Activated T-helper 1 cell treated with Interleukin-2 at 50 U/mL for 16 hours (primary cell): ENCODE data around the gene ERCC5.
A peak's percentile ranks its signal among the peaks of the same experiment; 100 is the strongest.

ENCODE experiments used
- DNase-seq: peaks from one replicate; pipeline ENCODE4 v3.0.0-alpha.2; 2020; ENCODE audit warnings: low read depth

Gene ERCC5

DNA sequence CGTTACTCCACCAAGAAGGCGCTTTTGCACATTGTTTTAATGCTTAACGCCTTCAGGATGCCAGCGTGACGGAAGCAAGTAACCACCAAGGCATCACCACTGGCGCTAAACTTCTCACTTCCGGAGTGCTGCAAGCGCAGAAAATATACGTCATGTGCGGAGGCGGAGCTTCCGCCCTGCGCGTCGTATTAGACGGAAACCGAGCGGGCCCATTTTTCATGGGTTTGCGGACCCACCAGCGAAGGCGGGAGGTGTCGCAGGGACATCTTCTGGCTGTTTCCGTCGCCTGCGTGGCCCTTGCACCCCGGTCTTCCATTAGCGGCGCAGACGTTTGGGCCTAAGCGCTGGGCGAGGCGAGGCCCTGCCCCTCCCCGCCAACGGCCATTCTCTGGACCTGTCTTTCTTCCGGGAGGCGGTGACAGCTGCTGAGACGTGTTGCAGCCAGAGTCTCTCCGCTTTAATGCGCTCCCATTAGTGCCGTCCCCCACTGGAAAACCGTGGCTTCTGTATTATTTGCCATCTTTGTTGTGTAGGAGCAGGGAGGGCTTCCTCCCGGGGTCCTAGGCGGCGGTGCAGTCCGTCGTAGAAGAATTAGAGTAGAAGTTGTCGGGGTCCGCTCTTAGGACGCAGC, at the start of gene ERCC5:
Gene ERCC5, plus strand, starts transcription at position 403 of the 631 bp plus-strand sequence. CDS start 235 bp downstream, outside the sequence.
- DNase-seq: peak; percentile 90

DNA sequence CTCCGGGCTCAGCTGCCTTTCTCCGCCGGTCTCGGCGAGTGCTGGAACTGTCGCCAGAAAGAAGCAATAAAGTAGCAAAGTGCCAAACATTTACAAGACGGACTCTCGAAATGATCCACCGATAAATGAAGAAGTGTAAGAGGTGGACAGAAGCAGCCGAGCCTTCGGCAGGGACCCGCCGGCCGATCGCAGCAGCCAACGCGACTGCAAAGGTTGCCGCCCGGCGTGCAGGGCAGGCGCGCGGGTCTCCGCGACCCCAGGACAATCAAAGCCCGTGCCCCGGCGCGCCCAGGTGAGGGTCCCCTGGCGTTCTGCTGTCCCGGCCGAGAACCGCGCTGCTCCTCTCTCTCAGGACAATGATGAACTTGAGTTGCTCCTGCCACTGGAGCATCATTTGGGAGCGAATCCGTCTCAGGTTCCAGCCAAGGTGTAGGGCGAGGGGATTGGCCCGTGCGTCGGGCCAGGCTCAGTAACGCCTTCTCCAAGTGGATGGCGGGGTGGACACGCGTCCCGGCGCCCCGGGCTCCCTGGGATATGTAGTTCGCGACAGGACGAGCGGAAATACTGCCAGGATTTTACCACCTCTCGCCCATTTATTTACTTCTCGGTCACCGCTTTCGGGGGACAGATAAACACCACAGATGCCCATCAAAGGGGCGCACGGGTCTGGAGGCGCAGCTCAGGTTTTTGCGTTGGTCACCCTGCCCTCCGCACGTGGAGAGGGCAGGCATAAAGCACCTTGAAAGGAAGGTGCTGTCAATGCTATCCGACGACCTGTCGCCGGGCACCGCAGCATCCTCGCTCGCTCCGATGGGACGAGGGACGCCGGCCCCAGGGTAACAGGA, 47.0 kb upstream of the ERCC5 start, which contains the start of the genes BIVM and POGLUT2:
Gene BIVM, plus strand, starts transcription at position 539 of the 845 bp plus-strand sequence. CDS start 8,149 bp downstream, outside the sequence.
Gene POGLUT2, minus strand, starts transcription at position 396 of the 845 bp plus-strand sequence. Its CDS starts 306 bp downstream, at position 90.
- DNase-seq: peak; percentile 39

DNA sequence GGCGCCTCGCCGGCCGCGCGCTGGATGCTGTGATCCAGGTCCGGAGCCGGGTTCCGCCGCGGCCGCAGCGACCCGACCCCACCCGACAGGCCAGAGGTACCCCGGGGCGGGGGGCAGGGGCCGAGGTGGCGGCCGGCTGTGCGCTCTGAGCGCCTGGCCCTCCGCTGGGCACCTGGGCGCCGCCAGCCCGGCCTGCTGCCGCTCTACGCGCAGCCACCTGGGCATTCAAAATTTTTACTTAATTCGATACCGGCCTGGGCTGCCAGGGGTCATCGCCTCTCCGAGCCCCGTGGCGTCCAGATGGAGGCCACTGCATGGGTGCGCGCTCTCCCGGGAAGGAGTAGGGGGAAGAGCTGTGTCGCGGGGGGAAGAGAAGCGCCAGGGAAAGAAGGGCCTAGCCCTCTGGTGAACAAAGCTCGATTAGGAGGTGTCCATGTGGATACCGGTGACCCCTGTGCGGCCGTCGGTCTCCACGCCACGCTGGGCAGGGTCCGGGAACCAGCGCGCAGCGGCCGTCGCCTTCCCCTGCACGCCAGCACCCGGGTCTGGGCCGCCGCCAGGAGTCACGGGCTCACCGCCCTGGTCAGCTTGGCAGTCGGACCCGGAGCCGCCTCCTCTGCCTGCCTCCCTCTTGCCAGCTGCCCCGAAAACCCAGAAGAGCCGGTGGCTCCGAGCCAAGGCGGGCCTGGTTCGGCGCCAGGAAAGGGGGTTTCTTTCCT, 46.2 kb upstream of the ERCC5 start:
- DNase-seq: no peak

DNA sequence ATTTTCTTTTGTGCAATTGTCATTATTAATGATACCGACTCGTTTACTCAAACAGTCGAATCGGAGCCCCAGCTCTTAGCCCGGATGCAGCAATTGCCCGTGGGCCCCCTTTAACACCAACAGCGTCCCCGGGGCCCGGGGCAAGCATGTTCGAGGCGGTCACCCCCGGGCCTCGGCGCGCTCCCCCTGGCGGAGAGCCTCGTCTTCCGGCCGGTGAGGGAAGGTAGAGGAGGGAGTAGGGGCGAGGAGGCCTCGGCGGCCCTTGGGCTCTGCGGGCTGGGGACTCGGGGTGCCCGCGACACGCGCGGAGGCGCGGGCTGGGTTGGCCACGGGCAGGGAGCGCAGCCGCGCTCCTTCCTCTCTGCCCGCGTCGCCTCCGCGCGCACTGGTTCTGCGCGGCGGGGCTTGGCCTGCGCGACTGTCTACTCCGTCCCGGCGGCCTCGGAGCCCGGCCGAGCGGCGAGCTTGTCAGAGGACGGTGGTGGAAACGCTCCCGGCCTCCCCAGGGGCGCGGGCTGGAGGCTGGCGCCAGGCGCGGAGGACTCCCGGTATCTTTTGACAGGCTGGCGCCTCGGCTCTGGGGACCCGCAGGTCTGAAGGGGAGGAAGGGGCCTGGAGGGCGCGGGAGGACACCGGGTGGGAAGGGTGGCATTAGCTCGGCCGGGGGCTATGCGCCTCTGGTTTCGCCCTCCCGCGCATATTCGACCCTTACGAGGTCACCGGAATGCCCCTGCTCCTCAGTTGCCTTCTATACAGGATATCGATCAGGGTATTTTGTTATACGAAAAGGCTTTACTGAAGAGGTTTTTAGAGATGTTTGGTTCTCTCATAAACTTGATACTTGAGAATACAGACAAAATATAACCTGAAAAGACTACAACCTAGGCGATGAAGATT, 45.4 kb upstream of the ERCC5 start:
- peak; percentile 69 for DNase-seq

DNA sequence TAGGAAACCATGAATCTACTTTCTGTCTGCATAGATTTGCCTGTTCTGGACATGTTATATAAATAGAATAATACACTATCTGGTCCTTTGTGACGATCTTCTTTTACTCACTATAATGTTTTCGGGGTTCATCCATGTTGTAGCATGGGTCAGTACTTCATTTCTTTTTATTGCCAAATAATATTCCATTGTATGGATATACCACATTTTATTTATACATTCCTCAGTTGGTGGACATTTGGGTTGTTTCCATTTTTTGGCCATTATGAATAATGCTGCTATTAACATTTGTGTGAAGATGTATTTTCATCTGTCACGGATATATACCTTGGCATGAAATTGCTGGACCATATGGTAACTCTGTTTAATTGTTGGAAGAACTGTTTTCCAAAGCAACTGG, 40.2 kb upstream of the ERCC5 start:
- DNase-seq: no peak

DNA sequence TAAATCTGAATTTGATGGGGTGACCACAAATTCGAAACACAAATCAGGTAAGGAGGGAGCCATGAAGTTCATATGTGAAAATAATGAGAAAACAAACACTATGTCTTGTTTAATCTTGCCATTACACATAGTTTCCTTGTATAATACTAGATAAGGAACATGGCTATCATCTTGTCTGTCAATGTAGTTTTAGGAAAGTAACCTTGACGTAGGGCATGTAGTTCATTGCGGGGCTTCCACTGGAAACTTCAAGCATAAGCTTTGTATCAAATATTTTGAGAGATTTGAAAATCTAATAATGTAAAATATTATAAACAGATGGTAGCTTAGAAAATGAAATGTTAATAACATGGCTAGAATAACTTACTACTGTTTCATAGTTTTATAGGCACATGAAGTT, 38.1 kb upstream of the ERCC5 start:
- DNase-seq: no peak

DNA sequence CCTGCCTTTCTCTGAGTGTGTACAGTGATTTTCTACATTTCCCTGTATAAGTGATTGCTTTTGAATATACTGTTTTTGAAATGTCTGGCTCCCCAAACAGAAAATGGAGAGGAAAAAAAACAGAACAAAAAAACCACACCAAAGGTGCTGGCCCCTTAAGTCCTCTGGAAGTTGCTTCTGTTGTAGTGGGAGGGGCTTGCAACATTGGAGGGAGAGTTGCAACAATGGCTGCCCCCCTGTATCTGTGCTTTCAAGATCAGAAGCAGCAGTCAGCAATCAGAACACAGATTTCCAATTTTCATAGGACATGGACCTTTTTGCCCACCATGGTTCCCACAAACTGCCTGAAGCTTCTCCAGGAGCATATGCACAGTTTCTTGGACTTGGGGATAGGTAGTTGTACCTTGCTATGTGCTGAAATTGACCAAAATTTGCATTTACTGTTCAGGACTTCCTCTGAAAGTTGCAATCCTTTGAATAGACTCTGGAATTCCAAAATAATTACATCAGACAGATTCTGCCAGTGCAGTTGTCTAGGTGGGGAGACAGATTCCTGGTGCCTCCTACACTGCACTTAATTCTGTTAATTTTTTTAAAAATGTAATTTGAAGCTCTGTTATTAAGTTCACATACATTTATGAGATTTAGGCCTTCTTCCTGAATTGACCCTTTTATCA, 33.1 kb upstream of the ERCC5 start:
- no peak for DNase-seq

DNA sequence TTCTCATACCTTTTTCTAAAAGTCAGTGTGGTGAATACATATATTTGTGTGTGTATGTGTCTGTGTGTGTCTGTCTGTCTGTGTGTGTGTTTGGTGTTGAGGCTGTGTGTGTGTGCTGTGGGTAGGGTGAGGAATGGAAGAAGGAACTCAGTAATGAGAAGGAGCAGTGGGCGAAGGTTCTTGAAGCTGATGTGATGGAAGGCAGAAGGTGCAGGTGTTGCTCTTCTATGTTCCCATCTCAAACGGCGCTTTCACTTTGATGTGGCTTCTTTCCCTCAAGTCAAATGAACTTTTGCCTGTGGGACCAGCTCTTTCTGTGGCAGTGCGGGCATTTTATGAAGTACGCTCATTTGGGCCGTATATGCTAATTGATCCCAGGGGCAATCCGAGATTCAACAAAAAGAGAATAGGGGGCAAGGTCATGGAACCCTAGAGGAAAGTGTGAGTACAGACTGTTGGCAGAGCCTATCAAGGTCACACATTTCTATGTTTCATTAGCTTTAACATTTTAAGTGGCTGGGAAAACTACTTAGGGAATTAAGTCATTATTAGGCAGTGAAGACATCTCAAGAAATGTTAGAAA, 31.7 kb upstream of the ERCC5 start:
- no peak for DNase-seq

DNA sequence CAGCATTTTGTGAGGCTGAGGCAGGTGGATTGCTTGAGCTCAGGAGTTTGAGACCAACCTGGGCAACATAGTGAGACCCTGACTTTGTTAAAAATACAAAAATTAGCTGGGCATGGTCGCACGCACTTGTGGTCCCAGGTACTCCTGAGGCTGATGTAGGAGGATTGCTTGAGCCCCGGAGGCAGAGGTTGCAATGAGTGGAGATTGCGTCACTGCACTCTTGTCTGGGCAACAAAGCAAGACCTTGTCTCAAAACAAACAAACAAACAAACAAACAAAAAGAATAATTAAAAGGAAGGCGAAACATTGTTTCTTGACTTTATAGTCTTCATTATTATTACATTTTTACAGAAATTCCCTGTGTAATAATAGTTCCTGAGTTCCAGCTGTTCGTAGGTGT, 31.0 kb upstream of the ERCC5 start:
- no peak for DNase-seq

DNA sequence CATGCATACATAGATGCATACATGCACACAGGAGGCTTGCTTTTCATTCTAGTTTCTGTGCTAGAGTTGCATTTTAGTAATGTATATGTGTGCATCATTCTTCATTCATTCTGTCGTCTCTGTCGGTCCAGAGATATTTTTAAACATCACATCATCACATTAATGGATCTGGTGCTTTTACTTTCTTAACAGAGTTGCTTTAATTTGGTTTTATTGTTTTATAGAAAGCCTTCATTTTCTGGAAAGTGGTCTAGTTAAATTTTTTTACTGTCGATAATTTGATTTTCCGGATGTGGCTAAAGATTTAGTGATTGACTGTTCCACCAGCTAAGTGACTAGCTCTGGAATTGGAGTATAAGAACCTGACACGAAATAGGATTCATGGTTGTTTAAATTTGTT, 30.0 kb upstream of the ERCC5 start:
- no peak for DNase-seq

DNA sequence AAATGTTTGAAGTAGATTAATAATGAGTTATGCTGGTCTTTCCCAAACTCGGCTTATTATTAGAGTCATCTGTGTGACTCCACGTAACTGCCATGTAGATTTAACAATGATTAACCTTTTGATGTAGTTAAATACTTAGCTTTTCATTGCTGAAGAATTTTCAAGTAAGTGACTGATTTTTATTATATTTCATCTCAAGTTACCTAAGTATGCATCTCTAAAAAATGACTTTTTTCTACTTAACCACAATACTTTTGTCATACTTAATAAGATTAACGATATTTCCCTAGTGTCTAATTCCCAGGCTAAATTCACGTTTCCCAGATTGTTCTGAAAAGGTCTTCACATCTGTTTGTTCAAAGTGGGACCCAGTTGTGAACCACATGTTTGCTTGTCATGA, 29.1 kb upstream of the ERCC5 start:
- DNase-seq: no peak

DNA sequence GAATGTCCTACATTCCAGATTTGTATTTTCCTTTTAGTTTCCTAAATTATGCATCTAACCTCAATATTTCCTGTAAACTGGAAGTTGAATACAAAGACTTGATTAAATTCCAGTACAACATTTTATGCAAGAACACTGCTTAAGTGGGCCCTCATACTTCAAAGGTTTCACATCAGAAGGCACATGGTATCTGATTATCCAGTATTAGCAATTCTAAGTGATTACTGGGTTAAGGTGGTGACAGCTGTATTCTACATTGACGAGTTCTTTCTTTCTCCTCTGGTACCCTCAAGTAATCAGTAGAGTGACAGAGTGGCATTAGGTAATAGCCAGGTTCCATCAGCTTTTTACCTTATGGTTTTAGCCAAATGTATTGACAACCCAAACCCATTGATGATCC, 28.6 kb upstream of the ERCC5 start:
- no peak for DNase-seq

DNA sequence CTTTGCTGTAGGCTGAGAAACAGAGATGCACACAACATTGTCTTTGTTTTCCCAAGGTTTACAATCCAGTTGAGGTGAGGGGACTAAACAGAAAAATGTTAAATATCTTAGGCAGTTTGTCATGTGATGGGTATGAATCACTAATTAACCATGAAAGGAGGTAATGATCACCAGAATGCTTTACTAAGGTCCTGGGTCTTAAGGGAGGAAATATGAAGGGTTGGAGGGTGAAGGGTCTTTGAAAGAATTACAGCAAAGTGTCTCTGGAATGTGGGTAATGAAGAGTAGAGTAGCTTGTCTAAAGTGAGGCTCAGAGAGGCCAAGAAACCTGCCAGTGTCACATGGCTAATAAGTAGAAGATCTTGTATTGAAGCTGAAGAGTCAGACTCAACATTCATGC, 27.9 kb upstream of the ERCC5 start:
- DNase-seq: no peak

DNA sequence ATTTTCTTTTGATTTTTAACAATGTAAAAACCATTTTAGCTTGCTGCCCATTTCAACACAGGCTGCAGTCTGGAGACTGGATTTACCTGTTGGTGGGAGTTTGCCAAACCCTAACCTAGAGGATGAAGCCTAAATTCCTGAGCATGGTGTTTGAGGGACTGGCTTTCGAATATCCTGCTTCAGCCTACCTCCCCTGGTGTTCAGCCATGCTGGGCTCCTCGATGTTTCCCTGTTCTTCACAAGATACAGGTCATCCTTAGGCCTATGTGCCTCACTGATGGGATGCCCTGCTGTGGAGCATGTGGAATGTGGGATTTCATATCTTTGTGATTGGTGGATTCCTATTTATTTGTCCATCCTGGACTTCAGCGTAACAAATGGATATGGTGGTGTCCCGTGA, 20.4 kb upstream of the ERCC5 start:
- no peak for DNase-seq

DNA sequence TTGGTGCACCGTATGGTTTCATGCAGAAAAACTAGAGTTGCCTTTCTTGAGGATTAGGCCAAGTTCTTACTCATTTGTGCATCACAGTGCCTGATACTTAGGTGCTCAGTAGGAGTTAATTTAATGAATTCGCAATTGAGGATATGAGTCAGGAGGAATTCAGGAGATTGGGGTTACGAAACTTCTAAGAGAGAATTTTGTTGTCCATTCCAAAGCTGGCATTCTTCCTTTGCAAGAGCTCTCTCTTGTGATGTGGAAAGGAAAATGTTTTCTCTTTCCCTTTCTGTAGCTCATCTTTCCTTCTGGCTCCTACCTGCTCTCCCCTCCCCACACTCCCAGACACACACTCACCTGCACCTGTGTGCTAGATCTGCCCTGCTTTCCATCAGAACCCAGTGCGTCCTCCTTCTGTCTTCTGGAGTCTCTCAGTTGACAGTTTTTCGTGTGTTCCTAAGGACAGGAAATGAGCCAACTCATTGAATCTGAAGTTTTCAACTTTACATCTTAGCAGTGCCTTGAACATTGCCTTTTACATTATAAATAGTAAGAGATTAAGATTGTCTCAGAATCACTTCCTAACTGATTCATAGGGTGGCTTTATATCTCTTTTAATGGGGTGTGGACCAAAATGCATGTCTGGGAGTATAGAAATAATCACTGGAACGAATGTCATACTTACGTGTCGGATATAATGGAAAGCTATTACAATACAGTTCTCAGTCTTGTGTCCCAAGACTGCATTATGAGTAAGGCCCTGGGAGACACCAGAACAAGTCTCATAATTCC, 19.7 kb upstream of the ERCC5 start:
- DNase-seq: no peak

DNA sequence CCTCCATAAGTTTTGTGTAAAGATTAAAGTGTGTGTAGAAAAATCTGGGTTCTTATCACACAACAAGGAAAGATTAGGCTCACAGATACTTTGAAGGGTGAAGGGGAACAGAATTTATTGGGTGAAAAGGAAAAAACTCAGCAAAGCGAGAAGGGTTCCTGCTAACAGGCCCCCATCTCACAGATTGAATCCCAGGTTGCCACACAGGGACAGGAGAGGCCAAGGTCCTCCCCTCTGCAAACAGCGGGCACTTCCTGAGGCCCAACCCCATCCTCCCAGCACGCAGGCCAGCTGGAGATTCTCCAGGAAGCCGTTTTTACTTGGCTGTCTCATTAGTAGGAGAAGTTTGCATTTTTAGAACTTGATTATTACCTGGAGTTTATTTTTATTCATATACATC, 15.2 kb upstream of the ERCC5 start:
- DNase-seq: no peak

DNA sequence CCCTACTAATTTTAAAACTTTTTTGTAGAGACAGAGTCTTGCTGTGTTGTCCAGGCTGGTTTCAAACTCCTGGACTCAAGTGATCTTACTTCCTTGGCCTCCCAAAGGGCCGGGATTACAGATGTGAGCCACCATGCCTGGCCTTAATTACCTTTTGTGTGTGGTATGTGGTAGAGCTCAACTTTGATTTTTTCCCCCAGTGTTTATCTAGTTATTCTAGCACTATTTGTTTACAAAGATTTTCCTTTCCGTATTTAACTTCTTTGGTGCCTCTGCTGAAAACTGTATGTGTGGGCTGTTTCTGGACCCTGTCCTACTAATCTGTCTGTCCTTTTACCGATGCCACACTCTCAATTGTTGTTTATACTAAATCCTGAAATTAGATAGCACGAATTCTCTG, 9.4 kb upstream of the ERCC5 start:
- DNase-seq: no peak

DNA sequence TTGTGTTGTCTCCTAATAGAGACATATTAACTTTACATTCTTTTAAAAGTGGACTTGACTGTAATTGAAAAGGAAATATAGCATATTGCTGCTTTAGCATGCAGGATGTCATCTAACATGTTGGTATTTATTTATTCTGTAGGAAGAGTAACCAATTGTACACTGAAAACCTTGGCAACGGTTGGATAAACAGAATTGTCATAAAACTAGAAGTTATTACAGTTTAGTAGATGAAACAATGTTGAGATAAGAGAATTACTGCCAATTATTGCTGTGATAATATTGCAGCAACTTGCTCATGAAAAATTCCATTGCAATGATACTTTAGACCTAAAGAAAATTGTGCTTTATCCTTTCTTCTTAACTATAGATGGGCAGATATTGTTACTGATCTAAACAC, 7.6 kb upstream of the ERCC5 start:
- no peak for DNase-seq

DNA sequence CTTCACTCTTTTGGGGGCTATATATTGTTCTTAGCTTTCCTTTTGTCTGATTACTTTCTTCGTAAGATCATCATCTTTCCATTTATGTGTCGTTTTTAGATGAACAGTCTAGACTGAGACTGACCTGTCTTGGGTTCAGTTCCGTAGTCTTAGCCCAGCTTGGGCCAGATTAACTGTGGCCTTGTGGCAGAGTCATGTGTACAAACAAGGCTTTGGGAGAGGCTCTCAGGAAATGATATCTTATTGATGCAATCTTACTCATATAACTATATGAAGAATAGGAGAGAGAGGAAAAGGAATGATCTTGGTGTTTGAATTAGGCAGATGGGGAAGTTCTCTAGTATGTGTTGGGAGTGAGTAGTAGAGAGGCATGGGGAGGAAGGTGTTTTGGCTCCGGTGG, 6.8 kb upstream of the ERCC5 start:
- no peak for DNase-seq

DNA sequence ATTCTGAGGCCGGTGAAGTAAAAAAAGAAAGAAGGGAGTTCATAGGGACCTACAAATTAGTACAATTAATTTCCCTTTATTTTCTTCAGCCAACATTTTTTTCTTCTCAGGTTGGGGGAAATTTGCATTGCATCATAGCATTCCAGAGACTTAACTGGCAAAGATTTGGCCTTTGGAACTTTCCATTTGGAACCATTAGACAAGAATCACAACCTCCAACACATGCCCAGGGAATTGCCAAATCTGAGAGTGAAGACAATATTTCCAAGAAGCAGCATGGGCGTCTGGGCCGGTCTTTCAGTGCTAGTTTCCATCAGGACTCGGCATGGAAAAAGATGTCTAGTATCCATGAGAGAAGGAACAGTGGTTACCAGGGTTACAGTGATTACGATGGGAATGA, 6.4 kb upstream of the ERCC5 start:
- DNase-seq: no peak
